HL-60 (cell line): ENCODE measurements around the gene GPC3.

Source experiments
- CTCF ChIP-seq: IDR thresholded peaks from one replicate; pipeline ENCODE4 v1.5.1; 2011; ENCODE audit warnings: low read length, control low read depth, inconsistent platforms; ENCODE audit not compliant: insufficient read depth
- POLR2AphosphoS5 ChIP-seq: IDR thresholded peaks from 2 replicates; pipeline ENCODE4 v1.6.1; 2012; ENCODE audit warnings: low read depth

- TF ChIP-seq CTCF (no peak), POLR2AphosphoS5 (no peak)
These were observed 259.2 kb downstream of the GPC3 start for GRCh38 chrX:133726211-133726630.
